ENCODE measurements around the gene DLG1. TPM values are rescaled to one million over a fixed set of nuclear protein-coding genes. Genes with fewer than 3 reads are reported as not detected.
"Not testable (repeated sequence)": the region's sequence is repeated elsewhere in the genome, so short reads cannot be mapped to it uniquely, and the experiment has no call there.

DLG1 gene
- total RNA-seq, 1 experiment from 2014 or later, result 107 TPM

DNA sequence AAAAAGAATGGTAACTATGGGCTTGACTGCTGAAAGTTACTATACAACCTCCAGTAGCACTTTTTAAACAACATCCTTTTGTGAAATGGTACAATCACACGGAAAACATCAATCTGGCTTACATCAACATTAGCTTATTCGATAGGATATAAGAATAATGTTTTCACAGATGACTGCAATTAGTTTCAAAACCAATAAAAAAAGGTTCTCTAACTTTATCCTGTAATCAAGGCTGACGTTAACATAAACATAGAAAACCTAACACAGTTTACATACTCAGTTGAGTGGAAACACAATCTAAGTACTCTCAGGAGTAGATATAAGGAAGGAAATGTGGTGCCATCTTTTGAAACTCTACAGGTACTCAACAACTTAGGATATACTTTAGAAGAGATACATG, 102.2 kb downstream of the DLG1 start:
- no peaks in the 10 kb centered on the region for H3K9me3 ChIP-seq (ENCODE audit: low read depth, low read length, poor library complexity, severe bottlenecking)
- DNase-seq (ENCODE audit: low spot score), result no peak
- TF ChIP-seq, protein P1, sequence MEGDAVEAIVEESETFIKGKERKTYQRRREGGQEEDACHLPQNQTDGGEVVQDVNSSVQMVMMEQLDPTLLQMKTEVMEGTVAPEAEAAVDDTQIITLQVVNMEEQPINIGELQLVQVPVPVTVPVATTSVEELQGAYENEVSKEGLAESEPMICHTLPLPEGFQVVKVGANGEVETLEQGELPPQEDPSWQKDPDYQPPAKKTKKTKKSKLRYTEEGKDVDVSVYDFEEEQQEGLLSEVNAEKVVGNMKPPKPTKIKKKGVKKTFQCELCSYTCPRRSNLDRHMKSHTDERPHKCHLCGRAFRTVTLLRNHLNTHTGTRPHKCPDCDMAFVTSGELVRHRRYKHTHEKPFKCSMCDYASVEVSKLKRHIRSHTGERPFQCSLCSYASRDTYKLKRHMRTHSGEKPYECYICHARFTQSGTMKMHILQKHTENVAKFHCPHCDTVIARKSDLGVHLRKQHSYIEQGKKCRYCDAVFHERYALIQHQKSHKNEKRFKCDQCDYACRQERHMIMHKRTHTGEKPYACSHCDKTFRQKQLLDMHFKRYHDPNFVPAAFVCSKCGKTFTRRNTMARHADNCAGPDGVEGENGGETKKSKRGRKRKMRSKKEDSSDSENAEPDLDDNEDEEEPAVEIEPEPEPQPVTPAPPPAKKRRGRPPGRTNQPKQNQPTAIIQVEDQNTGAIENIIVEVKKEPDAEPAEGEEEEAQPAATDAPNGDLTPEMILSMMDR (conservative IDR thresholded peaks at IDR 0.05; ENCODE audit: low read depth, low read length), result no peak
- no peak for TF ChIP-seq EZH2 (IDR thresholded peaks at IDR 0.05; ENCODE audit: borderline replicate concordance, low read depth, low read length, poor library complexity, severe bottlenecking)
- no TSS peak for BruUV-seq (replicated peaks)
- no peaks in the 10 kb centered on the region for H3K27me3 ChIP-seq (replicated peaks; ENCODE audit: insufficient read depth, low read depth, low read length, poor library complexity)
- ChIA-PET POLR2A (ENCODE audit: low non-redundant PET) (no interaction called here), CTCF (no interaction called here)
- no peak overlapping the region for H3K4me3 ChIP-seq (ENCODE audit: low read depth, low read length, poor library complexity, severe bottlenecking)
- intact Hi-C loops (cut with micrococcal nuclease; ENCODE audit: unreplicated experiment), result no loop called here
- H3K36me3 ChIP-seq (ENCODE audit: insufficient read depth, low read length, poor library complexity, severe bottlenecking), result peaks cover 4% of the 10 kb centered on the region
- no peaks in the 10 kb centered on the region for H3K4me1 ChIP-seq (ENCODE audit: insufficient read depth, low read length, poor library complexity, severe bottlenecking)
- no peak overlapping the region for H3K27ac ChIP-seq (ENCODE audit: low read depth, low read length, poor library complexity, severe bottlenecking)

DNA sequence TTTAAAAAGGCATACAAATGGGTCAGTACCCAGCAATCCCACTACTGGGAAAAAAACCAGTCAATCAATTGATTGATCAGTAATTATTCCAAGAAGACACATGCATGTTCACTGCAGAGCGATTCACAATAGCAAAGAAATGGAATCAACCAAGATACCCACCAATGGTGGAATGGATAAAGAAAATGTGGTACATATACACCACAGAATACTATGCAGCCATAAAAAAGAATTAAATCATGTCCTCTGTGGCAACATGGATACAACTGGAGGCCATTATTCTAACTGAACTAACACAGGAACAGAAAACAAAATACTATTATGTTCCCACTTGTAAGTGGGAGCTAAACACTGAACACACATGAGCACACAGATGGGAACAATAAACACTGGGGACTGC, 103.1 kb downstream of the DLG1 start:
- DNase-seq (ENCODE audit: low spot score), result no peak
- ChIA-PET CTCF (no interaction called here), POLR2A (ENCODE audit: low non-redundant PET) (no interaction called here)
- no peak overlapping the region for H3K27ac ChIP-seq (ENCODE audit: low read depth, low read length, poor library complexity, severe bottlenecking)
- no peak overlapping the region for H3K4me3 ChIP-seq (ENCODE audit: low read depth, low read length, poor library complexity, severe bottlenecking)
- no peak for TF ChIP-seq EZH2 (IDR thresholded peaks at IDR 0.05; ENCODE audit: borderline replicate concordance, low read depth, low read length, poor library complexity, severe bottlenecking)
- TF ChIP-seq, protein P1 (conservative IDR thresholded peaks at IDR 0.05; ENCODE audit: low read depth, low read length), result no peak
- H3K27me3 ChIP-seq (replicated peaks; ENCODE audit: insufficient read depth, low read depth, low read length, poor library complexity), result no peaks in the 10 kb centered on the region
- H3K9me3 ChIP-seq (ENCODE audit: low read depth, low read length, poor library complexity, severe bottlenecking), result no peaks in the 10 kb centered on the region
- H3K36me3 ChIP-seq (ENCODE audit: insufficient read depth, low read length, poor library complexity, severe bottlenecking), result peaks cover 4% of the 10 kb centered on the region
- no peaks in the 10 kb centered on the region for H3K4me1 ChIP-seq (ENCODE audit: insufficient read depth, low read length, poor library complexity, severe bottlenecking)
- no TSS peak for BruUV-seq (replicated peaks)
- intact Hi-C loops (cut with micrococcal nuclease; ENCODE audit: unreplicated experiment), result no loop called here

DNA sequence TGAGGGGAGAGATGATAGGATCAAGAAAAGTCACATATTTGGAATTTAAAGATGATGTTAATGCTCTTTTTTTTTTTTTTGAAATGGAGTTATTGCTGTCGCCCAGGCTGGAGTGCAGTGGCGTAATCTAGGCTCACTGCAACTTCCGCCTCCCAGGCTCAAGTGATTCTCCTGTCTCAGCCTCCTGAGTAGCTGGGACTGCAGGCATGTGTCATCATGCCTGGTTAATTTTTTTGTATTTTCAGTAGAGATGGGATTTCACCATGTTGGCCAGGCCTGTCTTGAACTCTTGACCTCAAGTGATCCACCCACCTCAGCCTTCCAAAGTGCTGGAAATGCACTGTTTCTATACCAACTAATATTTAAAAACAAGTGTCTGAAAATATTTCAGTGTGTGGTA, 104.7 kb downstream of the DLG1 start:
- intact Hi-C loops (cut with micrococcal nuclease; ENCODE audit: unreplicated experiment); BruUV-seq (replicated peaks); H3K27me3 ChIP-seq (replicated peaks; ENCODE audit: insufficient read depth, low read depth, low read length, poor library complexity); CTCF ChIA-PET; H3K36me3 ChIP-seq (ENCODE audit: insufficient read depth, low read length, poor library complexity, severe bottlenecking); H3K27ac ChIP-seq (ENCODE audit: low read depth, low read length, poor library complexity, severe bottlenecking); H3K4me3 ChIP-seq (ENCODE audit: low read depth, low read length, poor library complexity, severe bottlenecking); H3K9me3 ChIP-seq (ENCODE audit: low read depth, low read length, poor library complexity, severe bottlenecking); DNase-seq (ENCODE audit: low spot score); H3K4me1 ChIP-seq (ENCODE audit: insufficient read depth, low read length, poor library complexity, severe bottlenecking); POLR2A ChIA-PET (ENCODE audit: low non-redundant PET): not testable (repeated sequence)

DNA sequence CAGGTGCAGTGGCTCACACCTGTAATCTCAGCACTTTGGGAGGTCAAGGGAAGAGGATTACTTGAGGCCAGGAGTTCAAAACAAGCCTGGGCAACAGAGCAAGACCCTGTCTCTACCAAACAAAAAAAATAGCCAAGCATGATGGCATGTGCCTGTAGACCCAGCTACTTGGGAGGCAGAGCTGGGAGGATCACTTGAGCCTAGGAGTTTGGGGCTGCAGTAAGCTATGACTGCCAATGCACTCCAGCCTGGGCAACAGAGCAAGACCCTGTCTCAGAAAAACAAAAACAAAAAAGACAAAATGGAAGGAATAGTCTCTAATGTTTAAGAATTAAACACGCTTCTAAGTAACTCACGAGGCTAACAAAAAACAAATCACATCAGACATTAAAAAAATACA, 106.5 kb downstream of the DLG1 start:
- no peaks in the 10 kb centered on the region for H3K9me3 ChIP-seq (ENCODE audit: low read depth, low read length, poor library complexity, severe bottlenecking)
- H3K36me3 ChIP-seq (ENCODE audit: insufficient read depth, low read length, poor library complexity, severe bottlenecking), result peaks cover 4% of the 10 kb centered on the region
- no peak for DNase-seq (ENCODE audit: low spot score)
- no peaks in the 10 kb centered on the region for H3K27me3 ChIP-seq (replicated peaks; ENCODE audit: insufficient read depth, low read depth, low read length, poor library complexity)
- ChIA-PET CTCF (no interaction called here), POLR2A (ENCODE audit: low non-redundant PET) (no interaction called here)
- H3K4me3 ChIP-seq (ENCODE audit: low read depth, low read length, poor library complexity, severe bottlenecking), result no peak overlapping the region
- BruUV-seq (replicated peaks), result no TSS peak
- peaks cover 3% of the 10 kb centered on the region for H3K4me1 ChIP-seq (ENCODE audit: insufficient read depth, low read length, poor library complexity, severe bottlenecking)
- TF ChIP-seq EZH2 (IDR thresholded peaks at IDR 0.05; ENCODE audit: borderline replicate concordance, low read depth, low read length, poor library complexity, severe bottlenecking), result no peak
- TF ChIP-seq, protein P1 (conservative IDR thresholded peaks at IDR 0.05; ENCODE audit: low read depth, low read length), result no peak
- intact Hi-C loops (cut with micrococcal nuclease; ENCODE audit: unreplicated experiment), result no loop called here
- H3K27ac ChIP-seq (ENCODE audit: low read depth, low read length, poor library complexity, severe bottlenecking), result no peak overlapping the region
